ENCODE measurements around the gene XCR1.

GRCh38 chr3:46068501-46068900 lies 41.2 kb upstream of the XCR1 start:
- TF ChIP-seq CTCF (IDR thresholded peaks at IDR 0.05 in 8 of 11, conservative IDR thresholded peaks at IDR 0.05 in 3 of 11) (no peak), POLR2A (IDR thresholded peaks at IDR 0.05) (no peak)
